Nephron (organoid): ENCODE data around the gene DENND1A.
"Not testable (repeated sequence)": the region's sequence is repeated elsewhere in the genome, so short reads cannot be mapped to it uniquely, and the experiment has no call there.

Experiments
- H3K27ac Mint-ChIP-seq, 3 experiments: 2 replicates each; pipeline ENCODE4 v1.8.0; 2020; ENCODE audit warnings: mixed read lengths in 3 of 3, mild to moderate bottlenecking in 2 of 3, moderate library complexity in 1 of 3
- H3K27me3 Mint-ChIP-seq: 2 replicates; pipeline ENCODE4 v1.8.0; 2021; ENCODE audit warnings: low read depth, mild to moderate bottlenecking, moderate library complexity, mixed read lengths
- H3K36me3 Mint-ChIP-seq: 2 replicates; pipeline ENCODE4 v1.8.0; 2020; ENCODE audit warnings: low read depth, mixed read lengths
- H3K4me1 Mint-ChIP-seq: 2 replicates; pipeline ENCODE4 v1.8.0; 2020; ENCODE audit warnings: mixed read lengths
- H3K4me3 Mint-ChIP-seq, 3 experiments: 2 replicates each; pipeline ENCODE4 v1.8.0; 2020; ENCODE audit warnings: mild to moderate bottlenecking in 3 of 3, mixed read lengths in 3 of 3, moderate library complexity in 2 of 3
- H3K9me3 Mint-ChIP-seq: 2 replicates; pipeline ENCODE4 v1.8.0; 2020; ENCODE audit warnings: mixed read lengths
- TF ChIP-seq, protein P1 (sequence below), 3 experiments: fragments of 200-600 bp; sonication (generic); IDR thresholded peaks; one replicate each; pipeline ENCODE4 v1.5.0; 2021; ENCODE audit warnings: antibody characterized with exemption in 3 of 3; ENCODE audit not compliant: unreplicated experiment in 3 of 3

The DENND1A gene

DNA sequence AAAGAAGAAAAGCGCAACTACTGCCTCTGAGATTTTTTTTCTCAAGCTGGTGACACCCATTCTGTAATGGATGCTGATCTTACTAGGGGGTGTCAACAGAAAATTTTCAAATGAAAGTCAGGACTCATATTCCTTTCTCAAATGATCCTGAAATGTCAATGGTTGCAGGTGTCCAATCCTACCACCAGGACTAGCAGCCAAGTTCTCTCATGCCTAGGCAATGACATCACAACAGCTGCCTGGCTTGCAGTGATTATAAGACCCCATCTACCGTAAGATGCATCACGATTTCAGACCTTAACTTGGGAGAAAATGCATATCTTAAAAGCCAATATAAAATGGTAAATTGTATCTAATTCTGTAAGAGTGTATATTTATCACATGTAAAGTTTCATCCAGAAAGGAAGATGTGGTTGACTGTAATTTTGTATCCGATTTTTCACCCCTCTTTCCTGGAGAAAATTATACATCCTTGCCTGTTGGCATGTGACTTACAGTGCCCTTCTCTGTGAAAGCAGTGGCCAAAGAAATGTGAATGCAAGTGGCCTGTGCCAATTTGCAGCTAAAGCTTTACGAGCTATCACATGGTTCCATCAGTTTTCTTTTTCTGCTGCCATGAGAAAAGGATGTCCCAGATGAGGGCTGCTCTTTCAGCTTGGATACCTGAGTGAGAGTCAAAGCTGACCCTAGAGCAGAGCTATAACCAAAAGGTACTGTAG, 104.4 kb downstream of the DENND1A start:
- peaks cover 4% of the 10 kb centered on the region for H3K27me3 Mint-ChIP-seq
- H3K9me3 Mint-ChIP-seq = peaks cover 40% of the 10 kb centered on the region
- H3K4me1 Mint-ChIP-seq = no peaks in the 10 kb centered on the region
- H3K27ac Mint-ChIP-seq = no peak overlapping the region
- TF ChIP-seq, protein P1, sequence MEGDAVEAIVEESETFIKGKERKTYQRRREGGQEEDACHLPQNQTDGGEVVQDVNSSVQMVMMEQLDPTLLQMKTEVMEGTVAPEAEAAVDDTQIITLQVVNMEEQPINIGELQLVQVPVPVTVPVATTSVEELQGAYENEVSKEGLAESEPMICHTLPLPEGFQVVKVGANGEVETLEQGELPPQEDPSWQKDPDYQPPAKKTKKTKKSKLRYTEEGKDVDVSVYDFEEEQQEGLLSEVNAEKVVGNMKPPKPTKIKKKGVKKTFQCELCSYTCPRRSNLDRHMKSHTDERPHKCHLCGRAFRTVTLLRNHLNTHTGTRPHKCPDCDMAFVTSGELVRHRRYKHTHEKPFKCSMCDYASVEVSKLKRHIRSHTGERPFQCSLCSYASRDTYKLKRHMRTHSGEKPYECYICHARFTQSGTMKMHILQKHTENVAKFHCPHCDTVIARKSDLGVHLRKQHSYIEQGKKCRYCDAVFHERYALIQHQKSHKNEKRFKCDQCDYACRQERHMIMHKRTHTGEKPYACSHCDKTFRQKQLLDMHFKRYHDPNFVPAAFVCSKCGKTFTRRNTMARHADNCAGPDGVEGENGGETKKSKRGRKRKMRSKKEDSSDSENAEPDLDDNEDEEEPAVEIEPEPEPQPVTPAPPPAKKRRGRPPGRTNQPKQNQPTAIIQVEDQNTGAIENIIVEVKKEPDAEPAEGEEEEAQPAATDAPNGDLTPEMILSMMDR (IDR thresholded peaks at IDR 0.05; ENCODE audit: unreplicated experiment in 3 of 3) = no peak
- H3K4me3 Mint-ChIP-seq = no peak overlapping the region
- peaks cover 42% of the 10 kb centered on the region for H3K36me3 Mint-ChIP-seq

DNA sequence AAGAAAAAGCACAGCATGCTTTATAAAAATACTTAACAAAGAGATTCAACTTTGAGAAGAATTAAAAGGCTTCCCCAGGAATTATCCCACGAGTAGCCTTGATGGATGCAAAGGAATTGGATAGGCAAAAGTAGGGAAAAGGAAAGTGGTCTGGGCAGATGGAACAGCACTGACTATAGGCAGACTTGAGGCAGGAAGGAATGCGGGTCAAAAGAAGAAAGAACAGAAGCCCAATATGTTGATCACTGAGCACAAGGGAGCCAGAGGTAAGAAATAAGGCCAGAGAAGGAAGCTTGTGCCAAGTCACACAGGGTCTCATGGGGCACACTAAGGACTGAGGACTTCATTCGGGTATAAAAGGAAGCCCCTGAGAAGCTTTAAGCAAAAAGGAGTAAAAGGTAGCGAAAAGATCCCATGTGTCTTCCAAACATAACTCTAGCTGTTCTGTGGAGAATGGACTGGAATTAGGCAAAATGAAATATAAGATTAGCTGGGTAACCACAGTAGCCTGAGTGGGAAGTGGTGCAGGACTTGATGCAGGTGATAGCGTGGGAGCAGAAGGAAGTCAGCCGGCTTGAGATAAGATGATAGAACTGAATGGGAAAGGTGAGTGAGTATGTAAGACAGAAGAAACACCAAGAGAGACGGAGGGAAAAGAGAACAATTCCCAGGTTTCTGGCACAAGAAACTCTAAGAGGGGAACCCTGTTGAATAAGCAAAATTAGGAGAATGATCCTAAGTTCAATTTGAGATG, 106.6 kb downstream of the DENND1A start:
- TF ChIP-seq, protein P1 (IDR thresholded peaks at IDR 0.05; ENCODE audit: unreplicated experiment in 3 of 3) = no peak
- Mint-ChIP-seq H3K27me3 (peaks cover 4% of the 10 kb centered on the region), H3K9me3 (peaks cover 21% of the 10 kb centered on the region), H3K27ac (no peak overlapping the region), H3K4me1 (no peaks in the 10 kb centered on the region), H3K36me3 (peaks cover 22% of the 10 kb centered on the region), H3K4me3 (no peak overlapping the region)

DNA sequence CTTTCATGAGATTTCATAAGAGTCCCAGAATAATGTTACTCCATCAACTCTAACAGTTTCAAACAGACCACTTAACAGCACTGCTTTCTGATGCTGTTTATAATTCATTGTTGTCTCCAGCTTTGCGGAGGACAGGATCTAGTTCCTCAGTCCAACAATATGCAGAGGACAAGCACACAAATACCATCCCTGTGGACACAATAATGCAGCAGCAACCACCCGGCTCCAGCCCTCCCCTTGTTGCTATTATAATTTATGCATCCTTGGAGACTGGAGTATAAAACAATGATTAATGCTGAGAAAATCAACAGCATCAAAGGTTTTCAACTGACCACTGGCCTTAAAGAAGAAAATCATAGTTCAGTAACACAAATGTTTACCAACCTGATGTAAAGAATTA, 108.3 kb downstream of the DENND1A start:
- no peak overlapping the region for H3K4me3 Mint-ChIP-seq
- no peaks in the 10 kb centered on the region for H3K4me1 Mint-ChIP-seq
- H3K36me3 Mint-ChIP-seq = peaks cover 9% of the 10 kb centered on the region
- TF ChIP-seq, protein P1 (IDR thresholded peaks at IDR 0.05; ENCODE audit: unreplicated experiment in 3 of 3) = no peak
- H3K27ac Mint-ChIP-seq = no peak overlapping the region
- H3K9me3 Mint-ChIP-seq = peaks cover 9% of the 10 kb centered on the region
- H3K27me3 Mint-ChIP-seq = peaks cover 4% of the 10 kb centered on the region

DNA sequence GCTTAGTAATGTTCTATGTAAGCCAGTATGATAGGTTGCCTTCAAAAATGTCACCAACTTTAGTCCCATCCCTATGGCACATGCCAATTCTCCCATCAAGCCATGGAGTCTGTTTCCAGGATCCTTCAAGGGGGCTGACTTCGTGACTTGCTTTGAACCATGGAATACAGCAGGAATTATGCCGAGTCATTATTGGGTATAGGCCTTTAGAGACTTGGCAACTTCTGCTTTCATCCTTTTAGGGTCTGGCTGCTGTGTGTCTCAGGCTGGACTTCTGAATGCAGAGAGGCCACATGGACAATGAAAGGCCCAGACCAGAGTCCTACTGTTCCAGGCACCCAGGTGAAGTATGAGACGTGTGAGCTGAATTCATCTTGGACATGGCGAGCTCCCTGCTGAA, 109.8 kb downstream of the DENND1A start:
- peaks cover 5% of the 10 kb centered on the region for H3K36me3 Mint-ChIP-seq

DNA sequence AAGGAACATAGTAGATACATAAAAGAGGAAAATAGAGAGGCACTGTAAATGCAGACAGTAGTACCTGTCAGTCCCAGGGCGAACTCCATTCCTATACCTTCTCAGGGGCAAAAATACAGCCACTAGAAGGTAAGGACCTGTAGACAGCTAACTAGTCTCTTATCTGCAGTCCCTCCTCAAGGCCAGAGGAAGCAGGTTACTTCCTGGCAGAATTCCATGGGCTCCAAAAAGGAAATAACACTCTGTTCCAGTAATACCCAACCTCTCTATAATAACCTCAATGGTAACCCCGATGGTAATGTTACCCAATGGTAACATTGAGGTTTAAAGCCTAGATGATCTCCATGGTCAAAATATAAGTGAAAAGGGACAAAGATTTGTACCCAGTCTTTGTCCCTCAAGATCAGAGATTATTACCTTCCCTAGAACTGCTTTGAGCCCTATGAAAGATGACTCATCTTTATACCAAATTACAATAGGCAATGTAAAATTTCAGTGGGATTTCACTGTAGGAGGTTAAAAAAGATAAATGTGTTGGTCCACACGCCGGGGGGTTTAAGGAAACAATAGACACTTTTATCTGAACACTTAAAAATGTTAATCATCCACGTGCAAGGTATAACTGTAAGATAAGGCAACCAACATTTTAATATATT, 113.0 kb downstream of the DENND1A start:
- H3K27ac Mint-ChIP-seq = no peak overlapping the region
- no peaks in the 10 kb centered on the region for H3K4me1 Mint-ChIP-seq
- no peak overlapping the region for H3K4me3 Mint-ChIP-seq
- no peaks in the 10 kb centered on the region for H3K36me3 Mint-ChIP-seq
- H3K27me3 Mint-ChIP-seq = peaks cover 4% of the 10 kb centered on the region
- no peaks in the 10 kb centered on the region for H3K9me3 Mint-ChIP-seq
- TF ChIP-seq, protein P1 (IDR thresholded peaks at IDR 0.05; ENCODE audit: unreplicated experiment in 3 of 3) = no peak

More for the DNA sequence above, 109.8 kb downstream of the DENND1A start:
- H3K27me3 Mint-ChIP-seq = peaks cover 4% of the 10 kb centered on the region
- no peak overlapping the region for H3K4me3 Mint-ChIP-seq
- TF ChIP-seq, protein P1 (IDR thresholded peaks at IDR 0.05; ENCODE audit: unreplicated experiment in 3 of 3) = no peak
- peaks cover 2% of the 10 kb centered on the region for H3K9me3 Mint-ChIP-seq
- no peak overlapping the region for H3K27ac Mint-ChIP-seq
- no peaks in the 10 kb centered on the region for H3K4me1 Mint-ChIP-seq

DNA sequence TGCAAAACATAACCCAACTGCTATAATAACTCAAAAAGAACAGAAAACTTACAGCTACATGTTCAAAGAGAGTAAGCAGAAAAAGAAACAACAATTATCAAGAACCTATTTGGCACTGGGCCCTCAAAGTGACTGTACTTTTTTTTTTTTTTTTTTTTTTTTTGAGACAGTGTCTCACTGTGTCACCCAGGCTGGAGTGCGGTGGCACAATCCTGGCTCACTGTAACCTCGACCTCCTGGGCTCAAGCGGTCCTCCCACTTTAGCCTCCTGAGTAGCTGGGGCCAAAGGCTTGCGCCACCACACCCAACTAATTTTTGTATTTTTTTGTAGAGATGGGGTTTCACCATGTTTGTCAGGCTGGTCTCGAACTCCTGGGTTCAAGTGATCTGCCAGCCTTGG, 114.1 kb downstream of the DENND1A start:
- not testable (repeated sequence) for H3K4me1 Mint-ChIP-seq, H3K9me3 Mint-ChIP-seq, H3K36me3 Mint-ChIP-seq, H3K27ac Mint-ChIP-seq, H3K27me3 Mint-ChIP-seq, H3K4me3 Mint-ChIP-seq
